Measurements from ENCODE around the gene TAF11L2.
"Not testable (repeated sequence)": the region's sequence is repeated elsewhere in the genome, so short reads cannot be mapped to it uniquely, and the experiment has no call there.

GRCh38 chr5:17526504-17526903 is 28.5 kb downstream of the TAF11L2 start:
- TF ChIP-seq, protein P1, sequence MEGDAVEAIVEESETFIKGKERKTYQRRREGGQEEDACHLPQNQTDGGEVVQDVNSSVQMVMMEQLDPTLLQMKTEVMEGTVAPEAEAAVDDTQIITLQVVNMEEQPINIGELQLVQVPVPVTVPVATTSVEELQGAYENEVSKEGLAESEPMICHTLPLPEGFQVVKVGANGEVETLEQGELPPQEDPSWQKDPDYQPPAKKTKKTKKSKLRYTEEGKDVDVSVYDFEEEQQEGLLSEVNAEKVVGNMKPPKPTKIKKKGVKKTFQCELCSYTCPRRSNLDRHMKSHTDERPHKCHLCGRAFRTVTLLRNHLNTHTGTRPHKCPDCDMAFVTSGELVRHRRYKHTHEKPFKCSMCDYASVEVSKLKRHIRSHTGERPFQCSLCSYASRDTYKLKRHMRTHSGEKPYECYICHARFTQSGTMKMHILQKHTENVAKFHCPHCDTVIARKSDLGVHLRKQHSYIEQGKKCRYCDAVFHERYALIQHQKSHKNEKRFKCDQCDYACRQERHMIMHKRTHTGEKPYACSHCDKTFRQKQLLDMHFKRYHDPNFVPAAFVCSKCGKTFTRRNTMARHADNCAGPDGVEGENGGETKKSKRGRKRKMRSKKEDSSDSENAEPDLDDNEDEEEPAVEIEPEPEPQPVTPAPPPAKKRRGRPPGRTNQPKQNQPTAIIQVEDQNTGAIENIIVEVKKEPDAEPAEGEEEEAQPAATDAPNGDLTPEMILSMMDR (IDR thresholded peaks at IDR 0.05) = not testable (repeated sequence)
- not testable (repeated sequence) for TF ChIP-seq POLR2A (IDR thresholded peaks at IDR 0.05)
